GM12878 (cell line): ENCODE data around the gene GAB3. TPM values are rescaled to one million over a fixed set of nuclear protein-coding genes. Genes with fewer than 3 reads are reported as not detected.

Source experiments
- ATAC-seq: fragments of 200-7000 bp; cut with Tn5 transposase; 3 replicates; pipeline ENCODE4 v1.9.1; 2020; ENCODE audit warnings: mild to moderate bottlenecking, moderate library complexity
- BruUV-seq: library from RNA; stranded (reverse); fragments of 400-500 nt; replicated peaks from 2 replicates; lab custom pipeline; 2021; lab: Mats Ljungman, UMichigan
- CTCF ChIA-PET: fragments of 300-600 bp; sonication (Branson Sonifier 250); formaldehyde crosslinking; extraction: SDS; loops from one replicate; lab custom pipeline; 2021; ENCODE audit warnings: inconsistent platforms; lab: Yijun Ruan, JAX
- POLR2A ChIA-PET: fragments of 350-600 bp; formaldehyde crosslinking; extraction: SDS; loops from one replicate; lab custom pipeline; 2021; ENCODE audit warnings: inconsistent platforms; lab: Charles Lee
- RAD21 ChIA-PET: fragments of 300-600 bp; sonication (Branson Sonifier 250); formaldehyde crosslinking; loops from one replicate; lab custom pipeline; 2023; ENCODE audit warnings: antibody characterized with exemption; ENCODE audit not compliant: unreplicated experiment; lab: Charles Lee
- SMC1A ChIA-PET: fragments of 300-600 bp; sonication (Branson Sonifier 250); formaldehyde crosslinking; loops from one replicate; lab custom pipeline; 2023; ENCODE audit not compliant: unreplicated experiment, uncharacterized antibody; lab: Charles Lee
- DNase-seq: peaks from one replicate; pipeline ENCODE4 v3.0.0-alpha.2; 2011; ENCODE audit warnings: low read depth, low spot score
- FAIRE-seq: peaks from 3 replicates; lab custom pipeline; 2011; peaks lifted over from hg19 to GRCh38; lab: Jason Lieb, UNC
- H2AFZ ChIP-seq: 2 replicates; pipeline ENCODE4 v1.6.0; 2011; ENCODE audit warnings: low read depth, low read length, control low read depth; ENCODE audit not compliant: control insufficient read depth
- H3K27ac ChIP-seq: 2 replicates; pipeline ENCODE4 v1.5.1; 2011; ENCODE audit warnings: control low read depth; ENCODE audit not compliant: control insufficient read depth, insufficient read depth
- H3K27me3 ChIP-seq, 2 experiments: replicated peaks in 1 of 2; 2 replicates each; pipeline versions ENCODE4 v1.6.0 to v1.6.1; 2011; ENCODE audit warnings: low read length in 1 of 2; ENCODE audit not compliant: control insufficient read depth in 2 of 2, insufficient read depth in 2 of 2
- H3K36me3 ChIP-seq, 2 experiments: 2 replicates each; pipeline ENCODE4 v1.5.1; 2011; ENCODE audit warnings: low read length in 1 of 2; ENCODE audit not compliant: control insufficient read depth in 2 of 2, insufficient read depth in 2 of 2
- H3K4me1 ChIP-seq: 2 replicates; pipeline ENCODE4 v1.6.1; 2011; ENCODE audit warnings: mild to moderate bottlenecking, low read length, moderate library complexity, mixed read lengths; ENCODE audit not compliant: control insufficient read depth, insufficient read depth
- H3K4me2 ChIP-seq: 2 replicates; pipeline ENCODE4 v1.6.0; 2011; ENCODE audit warnings: control low read depth; ENCODE audit not compliant: control insufficient read depth, insufficient read depth
- H3K4me3 ChIP-seq: fragments of 200-600 bp; sonication (generic); 2 replicates; pipeline ENCODE4 v1.5.1; 2016
- H3K79me2 ChIP-seq: 2 replicates; pipeline ENCODE4 v1.6.0; 2011; ENCODE audit warnings: low read length; ENCODE audit not compliant: control insufficient read depth, insufficient read depth
- H3K9ac ChIP-seq: 2 replicates; pipeline ENCODE4 v1.8.0; 2011; ENCODE audit warnings: low read length, control low read depth, mixed read lengths; ENCODE audit not compliant: control insufficient read depth, insufficient read depth
- H3K9me3 ChIP-seq: replicated peaks from 3 replicates; pipeline ENCODE4 v1.5.1; 2011; ENCODE audit warnings: mild to moderate bottlenecking, low read length; ENCODE audit not compliant: control insufficient read depth, insufficient read depth
- H4K20me1 ChIP-seq: 2 replicates; pipeline ENCODE4 v1.6.0; 2011; ENCODE audit not compliant: control insufficient read depth, insufficient read depth
- FOXM1 ChIP-seq: IDR thresholded peaks from 2 replicates; pipeline ENCODE4 v1.6.1; 2012; ENCODE audit warnings: low read depth, mild to moderate bottlenecking, inconsistent platforms, low read length, moderate library complexity
- RAD21 ChIP-seq: IDR thresholded peaks from 2 replicates; pipeline ENCODE4 v1.6.1; 2011; ENCODE audit warnings: mild to moderate bottlenecking, low read depth, low read length, moderate library complexity; ENCODE audit not compliant: insufficient read depth
- SPI1 ChIP-seq: IDR thresholded peaks from 2 replicates; pipeline ENCODE4 v1.6.1; 2011; ENCODE audit warnings: low read depth, mild to moderate bottlenecking, low read length, moderate library complexity, borderline replicate concordance; ENCODE audit not compliant: insufficient read depth
- ZNF217 ChIP-seq: fragments of 450-650 bp; IDR thresholded peaks from 2 replicates; pipeline ENCODE4 v1.6.1; 2017; ENCODE audit warnings: antibody characterized with exemption, mild to moderate bottlenecking
- WGBS: methylation state at CpG from one replicate; pipeline ENCODE4 v1.1.6; 2016; ENCODE audit warnings: low lambda C conversion rate; ENCODE audit not compliant: insufficient replicate concordance, insufficient coverage; ENCODE audit errors: missing lambda C conversion rate; 5-methylcytosine and 5-hydroxymethylcytosine counted together
- in situ Hi-C: fragments of 300-500 bp; cut with MboI; formaldehyde crosslinking; loops from 9 replicates; pipeline ENCODE4 v1.14.3; 2018; ENCODE audit warnings: mixed read lengths
- intact Hi-C: fragments of 100-400 bp; cut with micrococcal nuclease; formaldehyde crosslinking; loops from one replicate; pipeline ENCODE4 v1.14.2; 2022; ENCODE audit not compliant: unreplicated experiment
- polyA plus RNA-seq, 11 experiments: library from polyadenylated mRNA; depleted of rRNA in 4 of 11; unstranded in 6 of 11; stranded (reverse) in 5 of 11; fragments of >200 nt; fragmentation: Nextera tagmentation in 4 of 11; fragmentation: Illumina TruSeq in 1 of 11; extraction: Ambion mirVana in 4 of 11; extraction: Trizol in 1 of 11; gene quantifications; 1 replicate in 1 of 11; 2 replicates in 10 of 11; pipeline versions ENCODE4 v1.2.1 to v1.2.3, GENCODE V29; 2011 to 2016; ENCODE audit warnings: inconsistent platforms in 2 of 11, missing spikeins in 2 of 11, low read depth in 1 of 11
- total RNA-seq, 4 experiments: library from RNA; depleted of rRNA in 3 of 4; stranded (reverse); fragments of >200 nt in 3 of 4; fragmentation: Illumina TruSeq in 1 of 4; extraction: Trizol in 1 of 4; gene quantifications; 2 replicates each; pipeline versions ENCODE4 v1.2.1 to v1.2.3, GENCODE V29; 2013 to 2021
- TF ChIP-seq, protein P1 (sequence below): IDR thresholded peaks from 2 replicates; pipeline ENCODE4 v1.6.1; 2011; ENCODE audit warnings: low read depth, low read length, improper control_type of control experiment, borderline replicate concordance
- TF ChIP-seq, protein P2 (sequence below): IDR thresholded peaks from 2 replicates; pipeline ENCODE4 v1.6.1; 2012; ENCODE audit warnings: improper control_type of control experiment, low read depth, low read length; ENCODE audit not compliant: insufficient replicate concordance
- TF ChIP-seq, protein P3 (sequence below): fragments of 450-650 bp; IDR thresholded peaks from 2 replicates; pipeline ENCODE4 v1.6.1; 2017; ENCODE audit warnings: mild to moderate bottlenecking, low read depth, inconsistent platforms; ENCODE audit not compliant: poor library complexity, severe bottlenecking
- TF ChIP-seq, protein P4 (sequence below): fragments of 450-650 bp; formaldehyde crosslinking; IDR thresholded peaks from 2 replicates; pipeline ENCODE4 v1.4.0; 2020; ENCODE audit warnings: mild to moderate bottlenecking, moderate library complexity

The GAB3 gene
- total and polyA plus RNA-seq, 10 of the 15 experiments (the other 5 are each of a cell fraction or from before 2014, with no cell fraction given), result 0.10 to 2.0 (median 0.85) TPM

DNA sequence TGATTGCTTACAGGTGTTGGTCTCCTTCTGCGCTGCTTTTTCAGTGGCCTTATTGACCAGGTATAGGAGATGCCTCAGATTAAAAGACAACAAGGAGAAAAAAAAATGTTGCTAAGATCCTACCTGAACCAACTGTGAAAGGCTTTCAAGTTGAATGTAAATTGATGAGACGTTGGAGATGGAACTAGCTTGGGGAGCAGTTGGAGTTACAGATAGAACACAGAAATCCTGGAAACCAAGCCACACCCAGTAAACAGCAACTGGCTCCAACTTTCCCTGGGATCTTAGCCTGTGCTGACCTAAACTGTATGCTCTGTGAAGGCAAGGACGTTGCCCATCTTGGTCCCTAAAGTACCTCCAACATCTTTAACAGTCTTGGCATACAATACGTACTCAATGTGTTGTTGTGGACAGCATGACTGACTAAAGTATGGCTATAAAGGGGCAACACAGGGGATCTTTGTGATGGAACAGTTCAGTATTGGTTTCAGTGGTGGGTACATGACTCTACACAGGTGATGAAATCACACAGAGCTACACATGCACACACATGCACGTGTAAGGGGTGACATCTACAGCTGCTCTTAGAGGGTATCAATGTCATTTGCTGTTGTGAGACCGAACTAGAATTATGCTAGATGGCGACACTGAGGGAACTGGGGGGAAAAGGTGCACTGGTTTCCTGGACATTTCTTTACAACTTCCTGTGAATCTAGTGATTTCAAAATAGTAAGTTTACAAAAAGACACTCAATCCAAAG is 22.3 kb downstream of the GAB3 start:
- no peaks in the 10 kb centered on the region for H4K20me1 ChIP-seq
- no peak overlapping the region for H3K4me3 ChIP-seq
- H3K4me1 ChIP-seq, result peaks cover 8% of the 10 kb centered on the region
- DNase-seq, result no peak
- TF ChIP-seq, protein P1, sequence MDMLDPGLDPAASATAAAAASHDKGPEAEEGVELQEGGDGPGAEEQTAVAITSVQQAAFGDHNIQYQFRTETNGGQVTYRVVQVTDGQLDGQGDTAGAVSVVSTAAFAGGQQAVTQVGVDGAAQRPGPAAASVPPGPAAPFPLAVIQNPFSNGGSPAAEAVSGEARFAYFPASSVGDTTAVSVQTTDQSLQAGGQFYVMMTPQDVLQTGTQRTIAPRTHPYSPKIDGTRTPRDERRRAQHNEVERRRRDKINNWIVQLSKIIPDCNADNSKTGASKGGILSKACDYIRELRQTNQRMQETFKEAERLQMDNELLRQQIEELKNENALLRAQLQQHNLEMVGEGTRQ, result no peak
- TF ChIP-seq FOXM1, result no peak
- no peak for TF ChIP-seq ZNF217
- TF ChIP-seq, protein P2, sequence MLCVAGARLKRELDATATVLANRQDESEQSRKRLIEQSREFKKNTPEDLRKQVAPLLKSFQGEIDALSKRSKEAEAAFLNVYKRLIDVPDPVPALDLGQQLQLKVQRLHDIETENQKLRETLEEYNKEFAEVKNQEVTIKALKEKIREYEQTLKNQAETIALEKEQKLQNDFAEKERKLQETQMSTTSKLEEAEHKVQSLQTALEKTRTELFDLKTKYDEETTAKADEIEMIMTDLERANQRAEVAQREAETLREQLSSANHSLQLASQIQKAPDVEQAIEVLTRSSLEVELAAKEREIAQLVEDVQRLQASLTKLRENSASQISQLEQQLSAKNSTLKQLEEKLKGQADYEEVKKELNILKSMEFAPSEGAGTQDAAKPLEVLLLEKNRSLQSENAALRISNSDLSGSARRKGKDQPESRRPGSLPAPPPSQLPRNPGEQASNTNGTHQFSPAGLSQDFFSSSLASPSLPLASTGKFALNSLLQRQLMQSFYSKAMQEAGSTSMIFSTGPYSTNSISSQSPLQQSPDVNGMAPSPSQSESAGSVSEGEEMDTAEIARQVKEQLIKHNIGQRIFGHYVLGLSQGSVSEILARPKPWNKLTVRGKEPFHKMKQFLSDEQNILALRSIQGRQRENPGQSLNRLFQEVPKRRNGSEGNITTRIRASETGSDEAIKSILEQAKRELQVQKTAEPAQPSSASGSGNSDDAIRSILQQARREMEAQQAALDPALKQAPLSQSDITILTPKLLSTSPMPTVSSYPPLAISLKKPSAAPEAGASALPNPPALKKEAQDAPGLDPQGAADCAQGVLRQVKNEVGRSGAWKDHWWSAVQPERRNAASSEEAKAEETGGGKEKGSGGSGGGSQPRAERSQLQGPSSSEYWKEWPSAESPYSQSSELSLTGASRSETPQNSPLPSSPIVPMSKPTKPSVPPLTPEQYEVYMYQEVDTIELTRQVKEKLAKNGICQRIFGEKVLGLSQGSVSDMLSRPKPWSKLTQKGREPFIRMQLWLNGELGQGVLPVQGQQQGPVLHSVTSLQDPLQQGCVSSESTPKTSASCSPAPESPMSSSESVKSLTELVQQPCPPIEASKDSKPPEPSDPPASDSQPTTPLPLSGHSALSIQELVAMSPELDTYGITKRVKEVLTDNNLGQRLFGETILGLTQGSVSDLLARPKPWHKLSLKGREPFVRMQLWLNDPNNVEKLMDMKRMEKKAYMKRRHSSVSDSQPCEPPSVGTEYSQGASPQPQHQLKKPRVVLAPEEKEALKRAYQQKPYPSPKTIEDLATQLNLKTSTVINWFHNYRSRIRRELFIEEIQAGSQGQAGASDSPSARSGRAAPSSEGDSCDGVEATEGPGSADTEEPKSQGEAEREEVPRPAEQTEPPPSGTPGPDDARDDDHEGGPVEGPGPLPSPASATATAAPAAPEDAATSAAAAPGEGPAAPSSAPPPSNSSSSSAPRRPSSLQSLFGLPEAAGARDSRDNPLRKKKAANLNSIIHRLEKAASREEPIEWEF, result no peak
- TF ChIP-seq SPI1, result no peak
- TF ChIP-seq, protein P3, sequence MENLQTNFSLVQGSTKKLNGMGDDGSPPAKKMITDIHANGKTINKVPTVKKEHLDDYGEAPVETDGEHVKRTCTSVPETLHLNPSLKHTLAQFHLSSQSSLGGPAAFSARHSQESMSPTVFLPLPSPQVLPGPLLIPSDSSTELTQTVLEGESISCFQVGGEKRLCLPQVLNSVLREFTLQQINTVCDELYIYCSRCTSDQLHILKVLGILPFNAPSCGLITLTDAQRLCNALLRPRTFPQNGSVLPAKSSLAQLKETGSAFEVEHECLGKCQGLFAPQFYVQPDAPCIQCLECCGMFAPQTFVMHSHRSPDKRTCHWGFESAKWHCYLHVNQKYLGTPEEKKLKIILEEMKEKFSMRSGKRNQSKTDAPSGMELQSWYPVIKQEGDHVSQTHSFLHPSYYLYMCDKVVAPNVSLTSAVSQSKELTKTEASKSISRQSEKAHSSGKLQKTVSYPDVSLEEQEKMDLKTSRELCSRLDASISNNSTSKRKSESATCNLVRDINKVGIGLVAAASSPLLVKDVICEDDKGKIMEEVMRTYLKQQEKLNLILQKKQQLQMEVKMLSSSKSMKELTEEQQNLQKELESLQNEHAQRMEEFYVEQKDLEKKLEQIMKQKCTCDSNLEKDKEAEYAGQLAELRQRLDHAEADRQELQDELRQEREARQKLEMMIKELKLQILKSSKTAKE, result no peak
- no peak for TF ChIP-seq RAD21
- TF ChIP-seq, protein P4, sequence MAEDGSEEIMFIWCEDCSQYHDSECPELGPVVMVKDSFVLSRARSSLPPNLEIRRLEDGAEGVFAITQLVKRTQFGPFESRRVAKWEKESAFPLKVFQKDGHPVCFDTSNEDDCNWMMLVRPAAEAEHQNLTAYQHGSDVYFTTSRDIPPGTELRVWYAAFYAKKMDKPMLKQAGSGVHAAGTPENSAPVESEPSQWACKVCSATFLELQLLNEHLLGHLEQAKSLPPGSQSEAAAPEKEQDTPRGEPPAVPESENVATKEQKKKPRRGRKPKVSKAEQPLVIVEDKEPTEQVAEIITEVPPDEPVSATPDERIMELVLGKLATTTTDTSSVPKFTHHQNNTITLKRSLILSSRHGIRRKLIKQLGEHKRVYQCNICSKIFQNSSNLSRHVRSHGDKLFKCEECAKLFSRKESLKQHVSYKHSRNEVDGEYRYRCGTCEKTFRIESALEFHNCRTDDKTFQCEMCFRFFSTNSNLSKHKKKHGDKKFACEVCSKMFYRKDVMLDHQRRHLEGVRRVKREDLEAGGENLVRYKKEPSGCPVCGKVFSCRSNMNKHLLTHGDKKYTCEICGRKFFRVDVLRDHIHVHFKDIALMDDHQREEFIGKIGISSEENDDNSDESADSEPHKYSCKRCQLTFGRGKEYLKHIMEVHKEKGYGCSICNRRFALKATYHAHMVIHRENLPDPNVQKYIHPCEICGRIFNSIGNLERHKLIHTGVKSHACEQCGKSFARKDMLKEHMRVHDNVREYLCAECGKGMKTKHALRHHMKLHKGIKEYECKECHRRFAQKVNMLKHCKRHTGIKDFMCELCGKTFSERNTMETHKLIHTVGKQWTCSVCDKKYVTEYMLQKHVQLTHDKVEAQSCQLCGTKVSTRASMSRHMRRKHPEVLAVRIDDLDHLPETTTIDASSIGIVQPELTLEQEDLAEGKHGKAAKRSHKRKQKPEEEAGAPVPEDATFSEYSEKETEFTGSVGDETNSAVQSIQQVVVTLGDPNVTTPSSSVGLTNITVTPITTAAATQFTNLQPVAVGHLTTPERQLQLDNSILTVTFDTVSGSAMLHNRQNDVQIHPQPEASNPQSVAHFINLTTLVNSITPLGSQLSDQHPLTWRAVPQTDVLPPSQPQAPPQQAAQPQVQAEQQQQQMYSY (CRISPR knock-in tag), result no peak
- TF ChIP-seq, all 136 proteins: peak for 0
- Histone ChIP-seq H3K27me3 (no peaks in the 10 kb centered on the region), H3K4me2 (no peak overlapping the region), H3K9ac (no peak overlapping the region), H3K9me3 (no peaks in the 10 kb centered on the region), H3K27ac (no peak overlapping the region), H2AFZ (no peak overlapping the region), H3K79me2 (no peaks in the 10 kb centered on the region), H3K36me3 (no peaks in the 10 kb centered on the region)
- 43% methylated on average over 7 of the region's 7 CpGs for WGBS
- no peak for ATAC-seq
- FAIRE-seq, result no peak
- POLR2A ChIA-PET, result no interaction called here
- RAD21 ChIA-PET, result no interaction called here
- CTCF ChIA-PET, result interaction anchor here (1.4 kb wide), 1 partner anchor 20 kb away, joined by 4 read pairs; no protein-coding TSS in a partner anchor
- no TSS peak for BruUV-seq
- SMC1A ChIA-PET, result interaction anchor here (1.1 kb wide), 1 partner anchor 9 kb away, joined by 3 read pairs; no protein-coding TSS in a partner anchor
- intact Hi-C loops, result no loop called here
- in situ Hi-C loops, result loop anchor here (25.0 kb wide), 1 partner anchor 141 kb away; the partner anchor contains the start of gene CTAG1A
